ENCODE results near the gene ATP6V1B1. TPM values are rescaled to one million over a fixed set of nuclear protein-coding genes. Genes with fewer than 3 reads are reported as not detected.

ATP6V1B1 gene
- total and polyA plus RNA-seq, 2 of the 4 experiments (the other 2 are of a cell fraction) = 1.3 TPM; not detected in 1

DNA sequence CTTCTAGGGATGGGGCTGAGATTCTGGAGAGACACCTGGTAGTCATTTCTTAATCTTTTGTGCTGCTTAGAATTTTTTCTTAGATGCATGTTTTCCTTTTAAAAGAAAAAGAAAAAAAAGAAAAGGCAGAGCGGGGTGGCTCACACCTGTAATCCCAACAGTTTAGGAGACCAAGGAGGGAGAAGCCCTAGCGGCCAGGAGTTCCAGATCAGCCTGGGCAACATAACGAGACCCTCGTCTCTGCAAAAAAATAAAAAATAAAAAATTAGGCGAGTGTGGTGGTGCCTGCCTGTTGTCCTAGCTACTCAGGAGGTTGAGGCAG is 46.0 kb upstream of the ATP6V1B1 start:
- no peak overlapping the region for H3K4me3 ChIP-seq (ENCODE audit: insufficient read depth, low read depth, low read length)
- no peak overlapping the region for H4K5ac ChIP-seq (ENCODE audit: low read depth, low read length)
- no peak overlapping the region for H3K23ac ChIP-seq (ENCODE audit: low read depth, low read length)
- peaks cover 4% of the 10 kb centered on the region; the same call in 1 of the 2 replicates for H3K9me3 ChIP-seq (ENCODE audit: control insufficient read depth, insufficient read depth, low read length)
- dilution Hi-C loops (cut with HindIII; ENCODE audit: low sequenced_read_pairs, unreplicated experiment) (no loop called here), intact Hi-C loops (cut with micrococcal nuclease) (no loop called here), in situ Hi-C loops (cut with MboI; ENCODE audit: low sequenced_read_pairs) (no loop called here)
- H2BK120ac ChIP-seq (ENCODE audit: low read depth, low read length) = no peak overlapping the region
- H3K27me3 ChIP-seq (ENCODE audit: control insufficient read depth, insufficient read depth, low read length) = peaks cover 92% of the 10 kb centered on the region
- no peak overlapping the region for H3K27ac ChIP-seq (ENCODE audit: insufficient read depth, low read length)
- no peak for TF ChIP-seq USF2 (IDR thresholded peaks at IDR 0.05; ENCODE audit: low read depth, low read length)
- TF ChIP-seq CHD1 (IDR thresholded peaks at IDR 0.05; ENCODE audit: low read depth, low read length) = no peak
- TF ChIP-seq, protein P1, sequence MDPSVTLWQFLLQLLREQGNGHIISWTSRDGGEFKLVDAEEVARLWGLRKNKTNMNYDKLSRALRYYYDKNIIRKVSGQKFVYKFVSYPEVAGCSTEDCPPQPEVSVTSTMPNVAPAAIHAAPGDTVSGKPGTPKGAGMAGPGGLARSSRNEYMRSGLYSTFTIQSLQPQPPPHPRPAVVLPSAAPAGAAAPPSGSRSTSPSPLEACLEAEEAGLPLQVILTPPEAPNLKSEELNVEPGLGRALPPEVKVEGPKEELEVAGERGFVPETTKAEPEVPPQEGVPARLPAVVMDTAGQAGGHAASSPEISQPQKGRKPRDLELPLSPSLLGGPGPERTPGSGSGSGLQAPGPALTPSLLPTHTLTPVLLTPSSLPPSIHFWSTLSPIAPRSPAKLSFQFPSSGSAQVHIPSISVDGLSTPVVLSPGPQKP (IDR thresholded peaks at IDR 0.05; ENCODE audit: borderline replicate concordance, low read depth, low read length) = no peak
- no peak for TF ChIP-seq CEBPB (IDR thresholded peaks at IDR 0.05; ENCODE audit: low read depth, low read length)
- TF ChIP-seq RAD21 (IDR thresholded peaks at IDR 0.05; ENCODE audit: low read length) = no peak
- no peak for TF ChIP-seq NFE2L2 (IDR thresholded peaks at IDR 0.05; ENCODE audit: low read depth, low read length)
- TF ChIP-seq, protein P2, sequence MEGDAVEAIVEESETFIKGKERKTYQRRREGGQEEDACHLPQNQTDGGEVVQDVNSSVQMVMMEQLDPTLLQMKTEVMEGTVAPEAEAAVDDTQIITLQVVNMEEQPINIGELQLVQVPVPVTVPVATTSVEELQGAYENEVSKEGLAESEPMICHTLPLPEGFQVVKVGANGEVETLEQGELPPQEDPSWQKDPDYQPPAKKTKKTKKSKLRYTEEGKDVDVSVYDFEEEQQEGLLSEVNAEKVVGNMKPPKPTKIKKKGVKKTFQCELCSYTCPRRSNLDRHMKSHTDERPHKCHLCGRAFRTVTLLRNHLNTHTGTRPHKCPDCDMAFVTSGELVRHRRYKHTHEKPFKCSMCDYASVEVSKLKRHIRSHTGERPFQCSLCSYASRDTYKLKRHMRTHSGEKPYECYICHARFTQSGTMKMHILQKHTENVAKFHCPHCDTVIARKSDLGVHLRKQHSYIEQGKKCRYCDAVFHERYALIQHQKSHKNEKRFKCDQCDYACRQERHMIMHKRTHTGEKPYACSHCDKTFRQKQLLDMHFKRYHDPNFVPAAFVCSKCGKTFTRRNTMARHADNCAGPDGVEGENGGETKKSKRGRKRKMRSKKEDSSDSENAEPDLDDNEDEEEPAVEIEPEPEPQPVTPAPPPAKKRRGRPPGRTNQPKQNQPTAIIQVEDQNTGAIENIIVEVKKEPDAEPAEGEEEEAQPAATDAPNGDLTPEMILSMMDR (conservative IDR thresholded peaks at IDR 0.05; ENCODE audit: low read depth, low read length) = no peak
- TF ChIP-seq RCOR1 (IDR thresholded peaks at IDR 0.05; ENCODE audit: insufficient replicate concordance, low read length) = no peak
- TF ChIP-seq SMC3 (IDR thresholded peaks at IDR 0.05; ENCODE audit: low read depth, low read length) = no peak
- TF ChIP-seq POLR2A (IDR thresholded peaks at IDR 0.05; ENCODE audit: low read depth, low read length) = no peak
- TF ChIP-seq BHLHE40 (IDR thresholded peaks at IDR 0.05; ENCODE audit: low read depth, low read length) = no peak
- TF ChIP-seq FOS (IDR thresholded peaks at IDR 0.05; ENCODE audit: low read depth, low read length) = no peak
- TF ChIP-seq MAFK (IDR thresholded peaks at IDR 0.05; ENCODE audit: low read depth, low read length) = no peak
- no peak for TF ChIP-seq MXI1 (IDR thresholded peaks at IDR 0.05; ENCODE audit: borderline replicate concordance, low read depth, low read length)
- TF ChIP-seq MAZ (IDR thresholded peaks at IDR 0.05; ENCODE audit: borderline replicate concordance, low read depth, low read length) = no peak
- no peak for TF ChIP-seq RFX5 (IDR thresholded peaks at IDR 0.05; ENCODE audit: low read depth, low read length)
- H3K9me1 ChIP-seq (ENCODE audit: insufficient read depth, low read length) = no peaks in the 10 kb centered on the region
- DNase-seq = no peak
- H3K4me1 ChIP-seq (ENCODE audit: control insufficient read depth, insufficient read depth, low read length) = peaks cover 1% of the 10 kb centered on the region
- H3K9ac ChIP-seq (ENCODE audit: low read depth, low read length) = no peak overlapping the region
- POLR2A ChIA-PET (ENCODE audit: unreplicated experiment) = no interaction called here
- no peak overlapping the region for H3K4ac ChIP-seq (ENCODE audit: low read depth, low read length)
- H4K20me1 ChIP-seq (ENCODE audit: insufficient read depth, low read length) = no peaks in the 10 kb centered on the region
- no peak overlapping the region for H2BK20ac ChIP-seq (ENCODE audit: low read depth, low read length)
- H2AK5ac ChIP-seq (ENCODE audit: low read depth, low read length) = no peak overlapping the region
- H4K8ac ChIP-seq (ENCODE audit: low read depth in 2 of 2, low read length in 2 of 2) = no peak overlapping the region
- H2AK9ac ChIP-seq (replicated peaks; ENCODE audit: low read depth, low read length, poor library complexity) = no peak overlapping the region
- no peak overlapping the region for H3K14ac ChIP-seq (replicated peaks; ENCODE audit: low read depth, low read length)
- no peaks in the 10 kb centered on the region for H3K79me1 ChIP-seq (ENCODE audit: low read depth in 1 of 2, low read length in 2 of 2)
- no peak overlapping the region for H2BK5ac ChIP-seq (ENCODE audit: low read depth, low read length, poor library complexity, severe bottlenecking)
- BruUV-seq (replicated peaks) = no TSS peak
- no peak overlapping the region for H2AFZ ChIP-seq (replicated peaks; ENCODE audit: low read length, poor library complexity)
- no peak for ATAC-seq (ENCODE audit: low read depth)
- no peaks in the 10 kb centered on the region for H3K36me3 ChIP-seq (ENCODE audit: control insufficient read depth, insufficient read depth, low read length)
- no peak overlapping the region for H3K56ac ChIP-seq (ENCODE audit: extremely low read depth, insufficient read depth, low read length)
- no CpG with 5 or more reads among the region's 5 CpGs for WGBS, 2 experiments (ENCODE audit: extremely low coverage in 2 of 2, insufficient read length in 1 of 2)
- H4K91ac ChIP-seq (ENCODE audit: insufficient read depth, low read depth, low read length) = no peak overlapping the region
- no peak overlapping the region for H2BK15ac ChIP-seq (ENCODE audit: low read depth, low read length)
- H3K18ac ChIP-seq (ENCODE audit: low read depth, low read length) = no peak overlapping the region
- no peak overlapping the region for H3K4me2 ChIP-seq (ENCODE audit: low read depth, low read length)
- CTCF ChIA-PET = interaction anchor here (0.6 to 1.3 kb wide), 2 partner anchors 30 to 59 kb away, joined by 4 read pairs; no protein-coding TSS in a partner anchor

Data from IMR-90 (cell line).